ENCODE results near the gene RSRC1. TPM values are rescaled to one million over a fixed set of nuclear protein-coding genes. Genes with fewer than 3 reads are reported as not detected.
"Not testable (repeated sequence)": the region's sequence is repeated elsewhere in the genome, so short reads cannot be mapped to it uniquely, and the experiment has no call there.

Gene RSRC1
- total RNA-seq, 3 donors from 2014 or later = 26.6 to 41.9 (median 29.9) TPM

DNA sequence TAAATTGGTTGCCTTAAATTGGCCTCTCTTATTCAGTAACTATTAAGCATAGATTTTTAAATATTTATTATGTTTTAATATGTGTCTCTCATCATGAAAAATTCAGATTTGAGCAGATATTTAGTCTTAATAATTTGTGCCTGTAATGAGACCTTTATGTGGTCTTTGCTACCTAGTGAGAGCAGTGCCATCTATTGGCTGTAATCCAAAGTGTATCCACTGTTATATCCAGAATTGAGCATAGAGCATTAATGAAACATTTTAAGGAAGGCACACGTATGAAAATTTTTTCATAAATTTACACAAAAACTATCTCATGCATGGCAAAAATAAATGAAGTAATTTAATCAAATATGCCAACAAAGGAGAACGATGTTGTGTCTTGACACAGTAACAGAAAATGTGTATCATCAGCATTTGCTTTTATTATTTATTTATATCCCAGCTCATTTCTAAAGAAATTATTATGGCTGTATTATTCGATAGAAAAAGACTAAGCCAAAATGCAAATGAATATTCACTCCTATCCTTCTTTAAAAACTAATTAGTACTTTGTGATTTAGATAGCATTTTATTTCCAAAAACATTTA lies 203.5 kb downstream of the RSRC1 start:
- DNase-seq (peak in 1 of 3 donors; percentile 21), ATAC-seq (no peak)
- intact Hi-C loops (cut with DNase I, micrococcal nuclease) = no loop called here
- Histone ChIP-seq H3K36me3 (ENCODE audit: low read depth) (no peaks in the 10 kb centered on the region), H3K4me3 (no peak overlapping the region), H3K4me1 (ENCODE audit: low read depth) (no peaks in the 10 kb centered on the region), H3K9me3 (no peaks in the 10 kb centered on the region)
- TF ChIP-seq, protein P1, sequence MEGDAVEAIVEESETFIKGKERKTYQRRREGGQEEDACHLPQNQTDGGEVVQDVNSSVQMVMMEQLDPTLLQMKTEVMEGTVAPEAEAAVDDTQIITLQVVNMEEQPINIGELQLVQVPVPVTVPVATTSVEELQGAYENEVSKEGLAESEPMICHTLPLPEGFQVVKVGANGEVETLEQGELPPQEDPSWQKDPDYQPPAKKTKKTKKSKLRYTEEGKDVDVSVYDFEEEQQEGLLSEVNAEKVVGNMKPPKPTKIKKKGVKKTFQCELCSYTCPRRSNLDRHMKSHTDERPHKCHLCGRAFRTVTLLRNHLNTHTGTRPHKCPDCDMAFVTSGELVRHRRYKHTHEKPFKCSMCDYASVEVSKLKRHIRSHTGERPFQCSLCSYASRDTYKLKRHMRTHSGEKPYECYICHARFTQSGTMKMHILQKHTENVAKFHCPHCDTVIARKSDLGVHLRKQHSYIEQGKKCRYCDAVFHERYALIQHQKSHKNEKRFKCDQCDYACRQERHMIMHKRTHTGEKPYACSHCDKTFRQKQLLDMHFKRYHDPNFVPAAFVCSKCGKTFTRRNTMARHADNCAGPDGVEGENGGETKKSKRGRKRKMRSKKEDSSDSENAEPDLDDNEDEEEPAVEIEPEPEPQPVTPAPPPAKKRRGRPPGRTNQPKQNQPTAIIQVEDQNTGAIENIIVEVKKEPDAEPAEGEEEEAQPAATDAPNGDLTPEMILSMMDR (IDR thresholded peaks at IDR 0.05) = no peak

DNA sequence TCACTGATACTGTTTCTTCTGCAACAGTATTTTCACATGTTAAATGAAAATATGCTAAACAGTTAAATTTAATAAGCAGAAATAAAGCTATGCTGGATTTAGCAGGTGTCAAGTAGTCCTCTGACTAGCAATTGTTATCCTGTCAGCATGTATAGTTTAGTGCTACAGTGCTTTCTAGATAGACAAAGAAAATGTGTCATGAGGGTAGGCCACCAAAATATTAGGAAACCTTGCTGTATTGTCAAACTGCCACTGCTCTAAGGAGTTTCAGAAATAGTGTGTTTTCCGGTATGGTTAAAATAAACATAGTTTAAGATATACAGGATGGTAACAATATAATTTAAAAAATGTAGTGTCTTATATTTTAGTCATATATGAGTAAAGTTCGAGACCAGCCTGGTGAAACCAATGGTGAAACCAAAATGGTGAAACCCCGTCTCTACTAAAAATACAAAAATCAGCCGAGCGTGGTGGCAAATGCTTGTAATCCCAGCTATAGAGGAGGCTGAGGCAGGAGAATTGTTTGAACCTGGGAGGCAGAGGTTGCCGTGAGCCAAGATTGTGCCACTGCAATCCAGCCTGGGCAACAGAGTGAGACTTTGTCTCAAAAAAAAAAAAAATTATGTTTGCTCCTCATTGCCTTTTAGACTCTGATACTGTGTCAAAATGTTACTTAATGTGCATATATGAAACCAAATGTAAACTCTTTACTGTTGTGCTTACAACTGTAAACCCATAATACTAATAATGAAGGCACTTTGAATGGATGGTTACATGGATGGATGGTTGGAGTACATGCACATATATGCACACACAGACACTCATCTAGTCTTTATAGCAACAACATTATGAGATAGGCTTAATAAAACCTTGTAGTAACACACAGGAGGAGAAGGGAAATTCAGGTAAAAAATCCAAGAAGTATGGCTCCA lies 204.8 kb downstream of the RSRC1 start:
- TF ChIP-seq, protein P1 (IDR thresholded peaks at IDR 0.05) = no peak
- H3K9me3 ChIP-seq = no peaks in the 10 kb centered on the region
- DNase-seq (no peak), ATAC-seq (no peak)
- H3K4me3 ChIP-seq = no peak overlapping the region
- intact Hi-C loops (cut with DNase I, micrococcal nuclease) = no loop called here
- H3K4me1 ChIP-seq (ENCODE audit: low read depth) = no peaks in the 10 kb centered on the region
- H3K36me3 ChIP-seq (ENCODE audit: low read depth) = no peaks in the 10 kb centered on the region

DNA sequence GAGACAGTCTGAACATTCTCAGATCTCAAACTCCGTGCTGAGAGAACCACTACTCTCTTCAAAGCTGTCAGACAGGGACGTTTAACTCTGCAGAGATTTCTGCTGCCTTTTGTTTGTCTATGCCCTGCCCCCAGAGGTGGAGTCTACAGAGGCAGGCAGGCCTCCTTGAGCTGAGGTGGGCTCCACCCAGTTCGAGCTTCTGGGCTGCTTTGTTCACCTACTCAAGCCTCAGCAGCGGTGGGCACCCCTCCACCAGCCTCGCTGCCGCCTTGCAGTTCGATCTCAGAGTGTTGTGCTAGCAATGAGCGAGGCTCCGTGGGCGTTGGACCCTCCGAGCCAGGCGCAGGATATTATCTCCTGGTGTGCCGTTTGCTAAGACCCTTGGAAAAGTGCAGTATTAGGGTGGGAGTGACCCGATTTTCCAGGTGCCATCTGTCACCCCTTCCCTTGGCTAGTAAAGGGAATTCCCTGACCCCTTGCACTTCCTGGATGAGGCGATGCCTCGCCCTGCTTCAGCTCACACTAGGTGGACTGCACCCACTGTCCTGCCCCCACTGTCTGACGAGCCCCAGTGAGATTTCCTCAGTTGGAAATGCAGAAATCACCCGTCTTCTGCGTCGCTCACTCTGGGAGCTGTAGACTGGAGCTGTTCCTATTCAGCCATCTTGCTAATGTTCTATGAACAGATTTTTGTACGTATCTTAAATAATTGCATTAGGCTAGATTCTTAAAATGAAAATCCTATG lies 220.0 kb downstream of the RSRC1 start:
- H3K4me1 ChIP-seq (ENCODE audit: low read depth); H3K4me3 ChIP-seq; H3K9me3 ChIP-seq; ATAC-seq; intact Hi-C loops (cut with DNase I, micrococcal nuclease); H3K36me3 ChIP-seq (ENCODE audit: low read depth): not testable (repeated sequence)
- peak in 2 of 3 donors; percentile 10 to 40 for DNase-seq

DNA sequence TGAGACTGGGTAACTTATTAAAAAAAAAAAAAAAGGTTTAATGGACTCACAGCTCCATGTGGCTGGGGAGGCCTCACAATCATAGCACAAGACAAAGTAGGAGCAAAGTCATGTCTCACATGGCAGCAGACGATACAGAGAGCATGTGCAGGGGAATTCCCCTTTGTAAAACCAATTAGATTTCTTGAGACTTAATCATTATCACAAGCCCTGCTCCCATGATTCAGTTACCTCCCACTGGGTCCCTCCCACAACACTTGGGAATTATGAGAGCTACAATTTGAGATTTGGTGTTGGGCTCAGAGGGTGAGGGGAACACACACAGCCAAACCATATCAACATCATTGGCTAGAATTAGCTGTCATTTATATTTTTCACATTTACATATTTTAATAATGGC lies 221.0 kb downstream of the RSRC1 start:
- Histone ChIP-seq H3K36me3 (ENCODE audit: low read depth) (no peaks in the 10 kb centered on the region), H3K4me3 (no peak overlapping the region), H3K9me3 (no peaks in the 10 kb centered on the region), H3K4me1 (ENCODE audit: low read depth) (no peaks in the 10 kb centered on the region)
- intact Hi-C loops (cut with DNase I, micrococcal nuclease) = no loop called here
- DNase-seq = no peak
- no peak for ATAC-seq
- TF ChIP-seq, protein P1 (IDR thresholded peaks at IDR 0.05) = no peak

DNA sequence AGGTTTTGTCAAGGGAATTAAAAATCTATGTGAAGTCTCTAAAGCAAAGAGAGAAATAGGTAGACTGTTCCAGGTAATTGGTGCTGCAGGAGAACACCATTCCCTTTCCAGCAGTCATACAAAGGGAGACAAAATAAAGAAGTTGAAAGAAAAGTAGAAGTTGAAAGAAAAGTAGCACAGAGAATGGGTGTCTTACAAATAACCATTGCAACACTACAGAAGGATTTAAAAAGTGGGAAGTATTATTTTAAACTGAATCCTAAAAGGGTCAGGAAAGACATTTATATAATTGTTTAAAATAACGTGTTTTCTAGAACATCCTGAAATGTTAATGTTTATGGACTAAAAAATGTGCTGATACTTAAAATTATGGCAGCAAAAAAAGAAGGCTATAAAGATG lies 223.8 kb downstream of the RSRC1 start:
- intact Hi-C loops (cut with DNase I, micrococcal nuclease) = no loop called here
- ATAC-seq = no peak
- Histone ChIP-seq H3K4me1 (ENCODE audit: low read depth) (no peaks in the 10 kb centered on the region), H3K4me3 (no peak overlapping the region), H3K36me3 (ENCODE audit: low read depth) (no peaks in the 10 kb centered on the region), H3K9me3 (no peaks in the 10 kb centered on the region)
- DNase-seq = no peak
- TF ChIP-seq, protein P1 (IDR thresholded peaks at IDR 0.05) = no peak
